GM19397 (cell line): ENCODE results near the gene CALCR.
"Not testable (repeated sequence)": the region's sequence is repeated elsewhere in the genome, so short reads cannot be mapped to it uniquely, and the experiment has no call there.

ENCODE experiments used
- ATAC-seq: cut with Tn5 transposase; IDR thresholded peaks from one replicate; pipeline ENCODE4 v1.9.1; 2021; ENCODE audit warnings: mild to moderate bottlenecking, moderate library complexity; ENCODE audit not compliant: unreplicated experiment

Gene CALCR

DNA sequence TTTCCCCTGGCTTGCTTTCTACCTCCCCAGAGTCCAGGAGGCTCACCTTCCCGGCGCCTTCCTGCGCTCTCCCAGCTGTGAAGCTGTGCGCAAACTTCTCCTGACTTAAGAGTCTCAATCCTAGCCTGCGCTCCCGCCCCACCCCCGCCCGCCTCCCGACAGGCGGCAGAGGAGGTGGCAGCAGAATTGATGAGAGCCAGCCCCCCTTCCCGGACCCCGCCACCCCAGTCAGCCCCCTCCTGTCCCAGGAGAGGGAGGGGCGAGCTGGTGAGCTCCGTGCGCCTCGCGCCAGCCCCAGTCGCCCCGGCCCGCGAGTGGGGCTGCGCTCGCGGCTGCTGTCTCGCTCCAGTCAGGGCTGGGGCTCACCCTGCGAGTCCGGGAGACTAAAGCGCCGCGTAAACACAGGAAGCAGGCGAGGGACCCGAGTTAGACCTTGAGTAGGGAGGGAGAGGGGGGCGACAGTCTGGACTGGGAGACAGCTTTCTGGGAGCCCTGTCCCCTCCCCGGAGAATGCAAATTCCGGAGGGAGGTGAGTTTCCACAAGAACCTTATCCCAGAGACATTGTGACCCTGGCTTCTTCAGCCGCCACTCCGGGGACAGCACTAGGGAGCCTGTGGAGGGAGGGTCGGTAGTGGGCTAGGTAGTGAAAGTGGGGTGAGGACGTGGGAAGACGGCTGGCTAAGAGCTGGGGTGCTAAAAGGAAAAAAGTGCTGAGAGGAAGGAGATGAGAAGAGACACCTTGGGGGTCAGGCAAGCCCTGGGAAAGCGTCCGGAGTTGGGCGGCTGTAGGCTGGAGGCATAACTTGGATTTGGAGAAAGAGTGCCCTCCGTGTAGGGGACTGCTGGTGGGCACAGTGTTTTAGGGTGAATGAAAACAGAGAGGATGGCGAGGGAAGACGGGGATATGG lies at the start of gene CALCR:
Gene CALCR, minus strand, starts transcription at position 79 of the 909 bp plus-strand sequence. CDS start 87,743 bp downstream, outside the sequence.
- ATAC-seq, result no peak

GRCh38 chr7:93623816-93624215 lies 49.3 kb upstream of the CALCR start:
- no peak for ATAC-seq

DNA sequence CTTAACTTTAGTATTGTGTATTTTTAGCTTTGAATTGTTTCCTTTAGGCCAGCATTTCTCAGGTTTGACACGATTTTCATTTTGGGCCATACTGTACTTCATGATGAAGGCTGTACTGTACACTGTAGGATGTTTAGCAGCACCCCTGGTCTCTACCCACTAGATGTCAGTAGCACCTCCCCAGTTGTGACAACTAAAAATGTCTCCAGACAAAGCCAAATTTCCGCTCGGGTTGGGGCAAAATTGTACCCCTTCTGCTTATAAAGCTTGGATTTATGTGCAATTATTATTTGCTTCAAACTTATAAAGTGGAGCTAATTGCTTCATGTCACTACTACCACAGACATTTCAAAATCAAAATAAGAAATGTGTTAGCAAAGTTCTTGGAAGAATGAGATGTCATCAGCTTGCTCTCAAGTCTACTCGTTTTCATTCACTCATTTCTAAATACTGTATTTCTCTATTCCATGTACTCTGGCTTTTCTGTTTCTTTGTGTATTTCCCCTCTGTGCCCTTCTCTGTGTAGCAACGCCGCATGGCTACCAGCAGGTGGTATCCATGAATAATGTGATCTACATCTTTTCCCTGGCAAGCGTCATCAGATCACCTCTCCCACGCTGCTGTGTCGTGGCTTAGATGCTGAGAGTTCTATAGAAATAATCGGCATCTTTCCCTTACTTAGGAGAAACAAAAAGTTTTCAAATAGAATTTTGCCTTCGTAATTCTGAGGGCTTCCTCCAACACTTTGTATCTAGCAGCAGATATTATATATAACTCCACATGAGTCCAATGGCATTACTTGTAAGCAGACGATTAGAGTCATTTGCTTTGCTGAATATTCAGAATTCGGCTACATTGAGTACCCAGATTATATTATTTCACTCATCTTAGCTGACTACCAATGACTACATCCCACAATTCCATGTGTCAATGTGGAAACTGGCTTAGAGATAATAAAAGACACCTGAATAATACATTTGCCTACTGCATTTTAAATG lies 47.8 kb upstream of the CALCR start:
- ATAC-seq, result no peak

GRCh38 chr7:93620864-93621263 lies 46.3 kb upstream of the CALCR start:
- ATAC-seq, result no peak

GRCh38 chr7:93620057-93620456 lies 45.5 kb upstream of the CALCR start:
- ATAC-seq, result no peak

- ATAC-seq, result no peak
Measured at GRCh38 chr7:93601363-93601762, 26.8 kb upstream of the CALCR start.

DNA sequence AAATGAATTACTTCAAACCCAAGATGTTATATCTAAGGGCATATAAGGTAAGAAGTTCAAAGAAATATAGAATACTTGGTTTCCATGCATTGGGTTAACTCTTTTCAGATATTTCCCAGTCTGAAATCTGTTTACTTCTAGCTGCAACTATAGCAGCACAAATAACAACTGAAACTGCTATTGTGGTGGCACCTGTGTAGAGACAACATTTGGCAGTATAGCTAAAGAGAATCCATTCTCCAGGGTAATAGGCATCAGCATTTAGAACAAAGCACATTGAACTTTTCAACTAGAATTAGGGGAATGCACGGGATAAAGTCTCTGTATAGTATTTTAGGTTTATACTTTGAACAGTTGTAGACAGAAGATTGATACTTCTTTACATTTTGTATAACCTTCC lies 19.7 kb upstream of the CALCR start:
- ATAC-seq, result no peak

DNA sequence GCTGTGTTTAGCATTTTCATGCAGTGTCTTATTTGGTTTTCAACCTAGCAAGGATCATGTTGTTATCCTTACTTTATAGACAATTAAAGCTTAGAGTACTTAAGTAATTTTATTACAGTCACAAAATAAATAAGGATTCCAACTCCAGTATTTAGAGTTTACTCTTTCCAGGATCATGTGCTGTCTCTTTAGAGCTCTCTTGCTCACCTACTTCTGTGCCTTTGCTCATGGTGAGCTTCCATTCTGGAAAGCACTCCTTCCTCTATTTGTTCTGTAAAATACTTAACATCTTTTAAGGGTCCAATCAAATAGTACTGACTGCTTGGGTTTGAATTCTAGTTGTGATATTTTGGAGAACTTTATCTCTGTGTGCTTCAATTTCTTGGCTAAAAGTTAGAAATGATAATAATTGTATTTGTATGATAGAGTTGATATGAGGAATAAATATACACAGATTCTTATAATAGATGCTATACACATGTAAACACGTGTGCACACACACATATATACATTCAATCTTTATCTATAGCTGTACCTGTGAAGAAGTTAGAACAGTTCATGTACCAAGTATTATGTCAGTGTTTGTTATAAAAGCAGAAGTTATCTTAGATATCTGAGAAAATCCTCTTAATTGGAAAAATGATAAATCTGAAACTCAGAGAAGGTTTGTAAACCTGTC lies 18.2 kb upstream of the CALCR start:
- ATAC-seq, result no peak

DNA sequence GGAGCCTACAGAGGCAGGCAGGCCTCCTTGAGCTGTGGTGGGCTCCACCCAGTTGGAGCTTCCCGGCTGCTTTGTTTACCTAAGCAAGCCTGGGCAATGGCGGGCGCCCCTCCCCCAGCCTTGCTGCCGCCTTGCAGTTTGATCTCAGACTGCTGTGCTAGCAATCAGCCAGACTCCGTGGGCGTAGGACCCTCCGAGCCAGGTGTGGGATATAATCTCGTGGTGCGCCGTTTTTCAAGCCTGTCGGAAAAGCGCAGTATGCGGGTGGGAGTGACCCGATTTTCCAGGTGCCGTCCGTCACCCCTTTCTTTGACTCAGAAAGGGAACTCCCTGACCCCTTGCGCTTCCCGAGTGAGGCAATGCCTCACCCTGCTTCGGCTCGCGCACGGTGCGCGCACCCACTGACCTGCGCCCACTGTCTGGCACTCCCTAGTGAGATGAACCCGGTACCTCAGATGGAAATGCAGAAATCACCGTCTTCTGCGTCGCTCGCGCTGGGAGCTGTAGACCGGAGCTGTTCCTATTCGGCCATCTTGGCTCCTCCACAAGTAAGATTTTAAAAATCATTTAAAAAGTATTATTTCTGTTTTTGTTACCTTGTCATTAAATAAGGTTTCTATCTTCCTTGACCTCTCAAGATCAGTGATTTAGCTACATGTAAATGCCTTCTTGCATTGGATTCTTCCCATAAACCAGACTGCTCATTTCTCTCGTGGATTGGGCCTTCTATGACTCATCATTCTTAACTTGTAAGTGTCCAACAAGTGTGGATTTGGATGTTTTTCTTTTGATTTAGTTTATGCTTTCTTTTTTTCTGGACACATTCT lies 16.9 kb upstream of the CALCR start:
- ATAC-seq, result not testable (repeated sequence)

- ATAC-seq, result not testable (repeated sequence)
Measured at GRCh38 chr7:93586479-93586865, 11.9 kb upstream of the CALCR start.

DNA sequence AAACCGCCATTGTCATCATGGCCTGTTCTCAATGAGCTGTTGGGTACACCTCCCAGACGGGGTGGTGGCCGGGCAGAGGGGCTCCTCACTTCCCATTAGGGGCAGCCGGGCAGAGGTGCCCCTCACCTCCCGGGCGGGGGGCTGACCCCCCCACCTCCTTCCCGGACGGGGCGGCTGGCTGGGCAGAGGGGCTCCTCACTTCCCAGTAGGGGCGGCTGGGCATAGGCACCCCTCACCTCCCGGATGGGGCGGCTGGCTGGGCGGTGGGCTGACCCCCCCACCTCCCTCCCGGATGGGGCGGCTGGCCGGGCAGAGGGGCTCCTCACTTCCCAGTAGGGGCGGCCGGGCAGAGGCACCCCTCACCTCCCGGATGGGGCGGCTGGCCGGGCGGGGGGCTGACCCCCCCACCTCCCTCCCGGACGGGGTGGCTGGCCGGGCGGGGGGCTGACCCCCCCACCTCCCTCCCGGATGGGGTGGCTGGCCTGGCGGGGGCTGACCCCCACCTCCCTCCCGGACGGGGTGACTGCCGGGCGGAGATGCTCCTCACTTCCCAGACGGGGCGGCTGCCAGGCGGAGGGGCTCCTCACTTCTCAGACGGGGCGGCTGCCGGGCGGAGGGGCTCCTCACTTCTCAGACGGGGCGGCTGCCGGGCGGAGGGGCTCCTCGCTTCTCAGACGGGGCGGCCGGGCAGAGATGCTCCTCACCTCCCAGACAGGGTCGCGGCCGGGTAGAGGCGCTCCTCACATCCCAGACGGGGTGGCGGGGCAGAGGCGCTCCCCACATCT lies 11.4 kb upstream of the CALCR start:
- not testable (repeated sequence) for ATAC-seq

- ATAC-seq, result no peak
Measured at GRCh38 chr7:93579431-93579830, 4.9 kb upstream of the CALCR start.

- ATAC-seq, result no peak
Measured at GRCh38 chr7:93578762-93579161, 4.2 kb upstream of the CALCR start.

DNA sequence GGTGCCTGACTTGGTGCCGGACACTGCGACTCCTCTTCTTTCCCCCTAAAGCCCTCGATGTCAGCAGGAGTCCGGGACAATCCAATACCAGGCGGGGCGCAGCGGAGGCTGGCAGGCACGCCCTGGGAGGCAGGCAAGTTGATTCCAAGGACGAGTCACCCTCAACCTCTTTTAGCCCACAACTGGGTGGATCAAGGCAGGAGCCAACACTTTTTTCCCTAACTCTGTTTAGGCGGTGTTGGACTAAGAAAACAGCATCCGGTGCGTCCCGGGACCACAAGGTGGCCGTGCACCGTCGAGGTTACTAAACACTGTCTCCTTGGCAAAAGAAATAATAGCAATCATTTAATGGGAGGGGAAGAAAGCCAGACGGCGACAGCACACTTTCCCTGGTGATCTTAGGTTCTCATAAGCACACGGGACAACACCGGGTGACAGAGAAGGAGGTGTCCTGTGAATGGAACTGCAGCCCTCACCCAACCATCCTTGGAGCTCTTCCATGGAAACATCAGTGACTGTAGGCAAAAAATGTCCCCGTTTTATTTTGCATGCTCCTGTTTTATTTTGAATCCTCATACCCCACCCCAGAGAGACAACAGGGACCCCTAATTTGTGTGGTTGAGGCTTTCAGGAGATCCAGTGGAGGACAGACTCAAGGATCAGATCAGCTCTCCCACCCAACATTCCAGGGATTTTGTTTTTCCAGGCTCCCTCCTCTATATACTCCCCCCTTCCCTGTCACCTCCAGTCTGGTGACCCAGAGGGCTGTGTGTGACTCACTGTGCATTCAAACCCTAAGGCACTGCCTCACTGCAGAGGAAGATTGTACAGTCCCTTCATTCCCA lies 1.3 kb upstream of the CALCR start:
- ATAC-seq, result no peak

- no peak for ATAC-seq
Measured at GRCh38 chr7:93574269-93574645, 267 bp downstream of the CALCR start.

GRCh38 chr7:93569189-93569588 lies 5.3 kb downstream of the CALCR start:
- no peak for ATAC-seq

- ATAC-seq, result no peak
Measured at GRCh38 chr7:93566876-93567275, 7.6 kb downstream of the CALCR start.

DNA sequence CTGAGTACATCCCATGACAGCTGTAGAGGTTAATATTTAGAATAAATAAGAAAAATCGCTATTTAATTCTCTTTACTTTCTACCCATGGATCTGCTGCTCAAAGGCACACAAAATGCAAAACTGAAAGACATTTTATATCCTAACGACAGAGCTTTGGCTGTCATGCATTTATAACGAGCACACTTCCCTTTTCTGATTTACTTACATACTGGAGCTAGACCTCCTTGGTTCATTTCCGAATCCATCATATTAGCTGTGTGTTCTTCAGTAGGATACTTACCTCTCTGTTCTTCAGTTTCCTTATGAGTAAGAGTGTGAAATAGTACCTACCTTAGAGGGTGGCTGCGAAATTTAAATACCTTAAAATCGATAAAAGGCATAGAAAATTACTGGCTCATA lies 10.9 kb downstream of the CALCR start:
- ATAC-seq, result no peak
